GM12891 (cell line): Measurements from ENCODE around the gene EPHA1.

Experiments
- DNase-seq: peaks from one replicate; pipeline ENCODE4 v3.0.0; 2011; ENCODE audit warnings: low spot score; ENCODE audit not compliant: insufficient read length
- FAIRE-seq: peaks from 2 replicates; lab custom pipeline; 2011; peaks lifted over from hg19 to GRCh38; lab: Jason Lieb, UNC
- PAX5 ChIP-seq: IDR thresholded peaks from 2 replicates; pipeline ENCODE4 v1.6.1; 2011; ENCODE audit warnings: low read length, moderate library complexity, mild to moderate bottlenecking; ENCODE audit not compliant: insufficient read depth, severe bottlenecking
- POLR2A ChIP-seq: IDR thresholded peaks from 2 replicates; pipeline ENCODE4 v1.6.1; 2011; ENCODE audit warnings: low read depth, low read length, control low read depth
- POLR2AphosphoS5 ChIP-seq: IDR thresholded peaks from 2 replicates; pipeline ENCODE4 v1.6.1; 2011; ENCODE audit warnings: low read depth, low read length, control low read depth
- POU2F2 ChIP-seq: IDR thresholded peaks from 2 replicates; pipeline ENCODE4 v1.6.1; 2011; ENCODE audit warnings: low read depth, mild to moderate bottlenecking, control low read depth, low read length, moderate library complexity
- SPI1 ChIP-seq: IDR thresholded peaks from 2 replicates; pipeline ENCODE4 v1.6.1; 2011; ENCODE audit warnings: low read depth, low read length, control low read depth
- TAF1 ChIP-seq: IDR thresholded peaks from 2 replicates; pipeline ENCODE4 v1.6.1; 2011; ENCODE audit warnings: low read depth, low read length, control low read depth

EPHA1 gene

DNA sequence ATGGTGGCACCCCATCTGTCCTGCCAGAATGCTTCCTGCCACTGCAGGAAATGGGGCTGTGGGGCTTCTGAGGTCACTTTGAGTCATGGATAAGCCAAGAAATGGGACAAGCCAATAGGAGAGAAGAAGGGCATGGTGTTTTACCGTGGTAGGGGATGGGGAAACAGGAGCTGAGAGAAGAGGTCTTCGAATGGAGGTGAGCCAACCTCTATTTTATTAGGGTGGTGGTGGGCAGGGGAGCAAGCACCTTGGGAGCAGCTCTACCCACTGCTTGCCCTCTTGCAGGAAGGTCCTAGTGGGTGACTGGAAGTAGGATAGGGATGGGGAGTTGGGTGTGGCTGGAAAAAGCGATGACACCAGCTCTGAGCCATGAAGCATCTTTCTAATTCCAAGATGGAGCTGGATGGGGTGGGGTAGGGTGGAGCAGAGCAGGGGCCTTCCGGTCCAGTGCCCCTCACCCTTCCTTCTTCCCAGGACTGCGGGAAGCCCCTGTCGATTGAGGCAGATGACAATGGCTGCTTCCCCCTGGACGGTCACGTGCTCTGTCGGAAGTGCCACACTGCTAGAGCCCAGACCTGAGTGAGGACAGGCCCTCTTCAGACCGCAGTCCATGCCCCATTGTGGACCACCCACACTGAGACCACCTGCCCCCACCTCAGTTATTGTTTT, 18.4 kb downstream of the EPHA1 start:
- DNase-seq (no peak), FAIRE-seq (no peak)
- TF ChIP-seq POLR2A (no peak), PAX5 (no peak), TAF1 (no peak), SPI1 (no peak), POU2F2 (no peak), POLR2AphosphoS5 (no peak)

DNA sequence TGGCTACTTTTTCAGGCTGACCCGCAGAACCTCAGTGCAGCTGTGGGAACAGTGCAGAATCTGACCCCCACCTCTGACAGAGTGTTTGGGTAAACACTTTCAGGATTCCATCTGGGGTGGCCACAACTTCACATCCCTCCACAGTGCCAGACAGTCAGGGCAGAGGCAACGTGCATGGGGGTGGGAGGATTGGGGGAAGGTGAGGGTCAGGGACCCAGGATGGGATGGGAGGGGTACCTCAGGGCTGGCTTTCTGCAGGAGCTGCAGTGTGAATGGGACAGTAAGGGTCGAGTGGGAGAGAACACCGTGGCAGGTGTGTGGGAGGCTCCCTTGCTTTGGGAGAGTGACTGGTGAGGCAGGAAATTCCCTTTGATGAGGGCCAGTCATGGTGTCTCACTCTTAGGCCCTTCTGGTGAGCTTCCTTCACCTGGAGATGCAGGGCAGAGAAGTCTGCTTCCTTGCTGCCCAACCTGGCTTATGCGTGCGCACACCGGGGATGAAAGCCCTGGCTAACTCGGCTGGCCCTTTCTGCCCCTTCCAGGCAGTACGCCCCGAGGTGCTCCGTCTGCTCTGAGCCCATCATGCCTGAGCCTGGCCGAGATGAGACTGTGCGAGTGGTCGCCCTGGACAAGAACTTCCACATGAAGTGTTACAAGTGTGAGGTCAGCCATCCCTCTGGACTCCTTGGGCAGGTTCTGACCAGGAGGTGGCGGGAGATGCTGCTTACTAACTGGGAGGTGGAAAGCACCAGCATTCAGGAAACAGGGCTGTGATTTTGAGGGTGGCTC, 19.1 kb downstream of the EPHA1 start:
- FAIRE-seq (no peak), DNase-seq (no peak)
- TF ChIP-seq SPI1 (no peak), POLR2AphosphoS5 (no peak), TAF1 (no peak), POLR2A (no peak)

DNA sequence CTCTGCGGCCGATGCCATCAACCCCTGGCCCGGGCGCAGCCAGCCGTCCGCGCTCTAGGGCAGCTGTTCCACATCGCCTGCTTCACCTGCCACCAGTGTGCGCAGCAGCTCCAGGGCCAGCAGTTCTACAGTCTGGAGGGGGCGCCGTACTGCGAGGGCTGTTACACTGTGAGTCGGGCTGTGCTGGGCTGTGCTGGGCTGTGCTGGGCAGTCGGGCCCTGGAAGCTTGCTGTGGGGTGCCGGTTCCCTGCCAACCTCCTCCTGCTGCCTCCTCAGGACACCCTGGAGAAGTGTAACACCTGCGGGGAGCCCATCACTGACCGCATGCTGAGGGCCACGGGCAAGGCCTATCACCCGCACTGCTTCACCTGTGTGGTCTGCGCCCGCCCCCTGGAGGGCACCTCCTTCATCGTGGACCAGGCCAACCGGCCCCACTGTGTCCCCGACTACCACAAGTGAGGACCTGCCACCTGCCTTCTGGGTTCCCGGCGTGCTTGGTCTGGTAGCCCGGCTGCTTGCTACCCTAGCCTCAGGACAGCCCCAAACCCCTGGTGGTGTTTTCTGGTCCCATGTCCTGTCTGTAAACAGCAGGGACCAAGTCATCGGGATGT, 20.1 kb downstream of the EPHA1 start:
- no peak for FAIRE-seq
- TF ChIP-seq POLR2AphosphoS5 (no peak), SPI1 (no peak)
- DNase-seq = no peak

- FAIRE-seq (no peak), DNase-seq (no peak)
- TF ChIP-seq POLR2A = no peak
- TF ChIP-seq POU2F2 = no peak
- TF ChIP-seq PAX5 = no peak
- no peak for TF ChIP-seq SPI1
- TF ChIP-seq TAF1 = no peak
- TF ChIP-seq POLR2AphosphoS5 = no peak
Observed at GRCh38 chr7:143388051-143388450, 20.6 kb downstream of the EPHA1 start.

- FAIRE-seq (no peak), DNase-seq (no peak)
- TF ChIP-seq TAF1 (no peak), SPI1 (no peak), POU2F2 (no peak), PAX5 (no peak), POLR2A (no peak), POLR2AphosphoS5 (no peak)
Observed at GRCh38 chr7:143387156-143387975, 21.3 kb downstream of the EPHA1 start.

DNA sequence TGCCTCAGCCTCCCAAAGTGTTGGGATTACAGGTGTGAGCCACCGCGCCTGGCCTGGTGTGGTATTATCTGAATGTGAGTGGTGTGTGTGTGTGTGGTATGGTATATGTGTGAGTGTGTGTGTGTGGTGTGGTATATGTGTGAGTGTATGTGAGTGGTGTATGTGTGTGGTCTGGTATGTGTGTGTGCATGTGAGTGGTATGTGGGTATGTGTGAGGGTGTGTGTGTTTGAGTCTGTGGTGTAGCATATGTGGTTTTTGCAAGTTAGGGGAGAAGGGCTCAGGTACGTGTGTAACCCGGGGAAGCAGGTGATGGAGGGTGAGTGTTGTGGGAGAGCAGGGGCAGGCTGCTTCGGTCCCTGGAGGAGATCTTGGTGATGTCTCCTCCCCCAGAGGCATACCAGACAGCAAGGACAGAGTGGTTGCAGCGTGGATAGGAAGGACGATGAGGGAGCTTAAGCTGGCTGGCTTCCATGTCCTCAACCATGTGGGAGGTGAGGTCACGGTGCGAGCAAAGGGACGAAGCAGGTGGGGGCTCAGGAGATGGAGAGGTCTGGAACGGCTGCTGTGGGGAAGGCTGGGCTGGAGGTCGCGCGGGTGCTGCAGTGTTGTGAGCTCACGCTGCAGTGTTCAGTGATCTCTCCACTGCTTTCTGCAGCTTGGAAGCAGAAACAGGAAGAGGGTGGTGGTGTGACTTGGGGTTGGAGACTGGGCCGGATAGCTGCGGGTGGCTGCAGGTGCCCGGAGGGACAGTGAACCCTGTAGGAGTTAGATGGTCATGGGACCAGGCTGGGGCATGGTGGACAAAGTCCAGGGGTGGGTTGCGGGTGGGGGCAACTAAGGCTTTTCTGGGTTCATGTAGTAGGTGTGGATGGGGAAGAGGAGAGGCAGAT, 22.5 kb downstream of the EPHA1 start:
- DNase-seq (no peak), FAIRE-seq (peak; percentile 51)
- TF ChIP-seq TAF1 (no peak), SPI1 (peak; percentile 51)

- FAIRE-seq (peak; percentile 48), DNase-seq (no peak)
- 0 out of 2 replicates have a peak, but pooled peaks have one; percentile 12 for TF ChIP-seq SPI1
- TF ChIP-seq PAX5 = no peak
- peak; percentile 56; the same call in 1 of the 2 replicates for TF ChIP-seq POU2F2
- TF ChIP-seq POLR2AphosphoS5 = 0 out of 2 replicates have a peak, but pooled peaks have one; percentile 24
- TF ChIP-seq POLR2A = peak; percentile 42; the same call in 1 of the 2 replicates
- TF ChIP-seq TAF1 = no peak
Observed at GRCh38 chr7:143384661-143385631, 23.7 kb downstream of the EPHA1 start.
